Measurements from ENCODE around the gene DIAPH1.

- TF ChIP-seq, protein P1, sequence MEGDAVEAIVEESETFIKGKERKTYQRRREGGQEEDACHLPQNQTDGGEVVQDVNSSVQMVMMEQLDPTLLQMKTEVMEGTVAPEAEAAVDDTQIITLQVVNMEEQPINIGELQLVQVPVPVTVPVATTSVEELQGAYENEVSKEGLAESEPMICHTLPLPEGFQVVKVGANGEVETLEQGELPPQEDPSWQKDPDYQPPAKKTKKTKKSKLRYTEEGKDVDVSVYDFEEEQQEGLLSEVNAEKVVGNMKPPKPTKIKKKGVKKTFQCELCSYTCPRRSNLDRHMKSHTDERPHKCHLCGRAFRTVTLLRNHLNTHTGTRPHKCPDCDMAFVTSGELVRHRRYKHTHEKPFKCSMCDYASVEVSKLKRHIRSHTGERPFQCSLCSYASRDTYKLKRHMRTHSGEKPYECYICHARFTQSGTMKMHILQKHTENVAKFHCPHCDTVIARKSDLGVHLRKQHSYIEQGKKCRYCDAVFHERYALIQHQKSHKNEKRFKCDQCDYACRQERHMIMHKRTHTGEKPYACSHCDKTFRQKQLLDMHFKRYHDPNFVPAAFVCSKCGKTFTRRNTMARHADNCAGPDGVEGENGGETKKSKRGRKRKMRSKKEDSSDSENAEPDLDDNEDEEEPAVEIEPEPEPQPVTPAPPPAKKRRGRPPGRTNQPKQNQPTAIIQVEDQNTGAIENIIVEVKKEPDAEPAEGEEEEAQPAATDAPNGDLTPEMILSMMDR (IDR thresholded peaks at IDR 0.05; ENCODE audit: low read depth, low read length, poor library complexity, severe bottlenecking), result no peak
- TF ChIP-seq EZH2phosphoT487 (IDR thresholded peaks at IDR 0.05; ENCODE audit: borderline replicate concordance, low read length), result no peak
Measured at GRCh38 chr5:141608557-141608956, 10.2 kb downstream of the DIAPH1 start.

All from DOHH2 (cell line).